Neuronal stem cell (in vitro differentiated cells): ENCODE data around the gene NPAS2.

Experiments used
- DNase-seq: peaks from one replicate; pipeline ENCODE4 v3.0.0-alpha.2; 2013; ENCODE audit warnings: low spot score
- H2AFZ ChIP-seq: one replicate; pipeline ENCODE4 v1.6.1; 2013; ENCODE audit warnings: mild to moderate bottlenecking, low read length, inconsistent platforms
- H2AK5ac ChIP-seq: 2 replicates; pipeline ENCODE4 v1.6.1; 2013; ENCODE audit warnings: low read depth, mild to moderate bottlenecking, inconsistent platforms, low read length, moderate library complexity, mixed read lengths
- H2BK120ac ChIP-seq: 2 replicates; pipeline ENCODE4 v1.6.1; 2013; ENCODE audit warnings: low read depth, mild to moderate bottlenecking, inconsistent platforms, low read length, moderate library complexity, mixed read lengths
- H2BK12ac ChIP-seq: one replicate; pipeline ENCODE4 v1.6.1; 2013; ENCODE audit warnings: low read length, inconsistent platforms
- H2BK15ac ChIP-seq: 2 replicates; pipeline ENCODE4 v1.6.1; 2013; ENCODE audit warnings: mild to moderate bottlenecking, low read length, inconsistent platforms, mixed read lengths
- H2BK5ac ChIP-seq: one replicate; pipeline ENCODE4 v1.6.1; 2013; ENCODE audit warnings: inconsistent platforms, mild to moderate bottlenecking, low read length, moderate library complexity
- H3K14ac ChIP-seq: one replicate; pipeline ENCODE4 v1.6.1; 2013; ENCODE audit warnings: low read length, inconsistent platforms
- H3K18ac ChIP-seq: 2 replicates; pipeline ENCODE4 v1.6.1; 2013; ENCODE audit warnings: low read length, inconsistent platforms
- H3K23ac ChIP-seq: 2 replicates; pipeline ENCODE4 v1.6.1; 2013; ENCODE audit warnings: low read depth, mild to moderate bottlenecking, mixed read lengths, low read length, inconsistent platforms; ENCODE audit not compliant: poor library complexity
- H3K27ac ChIP-seq: replicated peaks from 3 replicates; pipeline ENCODE4 v1.5.1; 2013; ENCODE audit warnings: low read length, inconsistent platforms
- H3K27me3 ChIP-seq, 3 experiments: 2 replicates each; pipeline ENCODE4 v1.6.1; 2013; ENCODE audit warnings: low read length in 3 of 3, mild to moderate bottlenecking in 2 of 3, inconsistent platforms in 1 of 3, low read depth in 1 of 3, mixed read lengths in 1 of 3, moderate library complexity in 1 of 3; ENCODE audit not compliant: control insufficient read depth in 3 of 3, insufficient read depth in 3 of 3
- H3K36me3 ChIP-seq, 2 donors: replicated peaks in 1 of 2; 2 replicates each; pipeline ENCODE4 v1.6.1; 2013; ENCODE audit warnings: low read length in 2 of 2; ENCODE audit not compliant: control insufficient read depth in 2 of 2, insufficient read depth in 2 of 2
- H3K4ac ChIP-seq: 2 replicates; pipeline ENCODE4 v1.6.1; 2013; ENCODE audit warnings: inconsistent platforms, mild to moderate bottlenecking, low read length, moderate library complexity
- H3K4me1 ChIP-seq, 2 donors: 1 replicate in 1 of 2; 2 replicates in 1 of 2; pipeline ENCODE4 v1.6.1; 2013; ENCODE audit warnings: low read length in 2 of 2, low read depth in 1 of 2; ENCODE audit not compliant: control insufficient read depth in 2 of 2, insufficient read depth in 1 of 2
- H3K4me2 ChIP-seq: one replicate; pipeline ENCODE4 v1.6.1; 2013; ENCODE audit warnings: mild to moderate bottlenecking, low read length, inconsistent platforms; ENCODE audit not compliant: insufficient read depth, poor library complexity, severe bottlenecking
- H3K4me3 ChIP-seq, 2 donors: 2 replicates each; pipeline ENCODE4 v1.5.1; 2013; ENCODE audit warnings: low read length in 2 of 2, mild to moderate bottlenecking in 2 of 2, inconsistent platforms in 1 of 2, moderate library complexity in 1 of 2
- H3K79me1 ChIP-seq: one replicate; pipeline ENCODE4 v1.6.1; 2013; ENCODE audit warnings: low read depth, mild to moderate bottlenecking, inconsistent platforms, low read length, moderate library complexity
- H3K9ac ChIP-seq: one replicate; pipeline ENCODE4 v1.6.1; 2013; ENCODE audit warnings: mild to moderate bottlenecking, low read depth, low read length, inconsistent platforms; ENCODE audit not compliant: poor library complexity
- H3K9me3 ChIP-seq, 2 donors: replicated peaks in 1 of 2; 2 replicates each; pipeline versions ENCODE3 to v1.6.1; 2013; ENCODE audit warnings: low read length in 2 of 2, mild to moderate bottlenecking in 2 of 2, inconsistent platforms in 1 of 2, low read depth in 1 of 2, mixed read lengths in 1 of 2, moderate library complexity in 1 of 2; ENCODE audit not compliant: control insufficient read depth in 2 of 2, insufficient read depth in 1 of 2
- H4K8ac ChIP-seq: one replicate; pipeline ENCODE4 v1.6.1; 2013; ENCODE audit warnings: low read depth, mild to moderate bottlenecking, inconsistent platforms, low read length, moderate library complexity
- H4K91ac ChIP-seq: one replicate; pipeline ENCODE4 v1.6.1; 2013; ENCODE audit warnings: low read length, low read depth, mild to moderate bottlenecking, inconsistent platforms; ENCODE audit not compliant: poor library complexity
- WGBS, 2 donors: extraction: QIAGEN DNeasy Blood & Tissue Kit; methylation state at CpG; one replicate each; pipeline ENCODE4 v1.1.7; 2013; ENCODE audit warnings: missing lambda C conversion rate in 2 of 2, mixed read lengths in 1 of 2; ENCODE audit not compliant: insufficient read length in 2 of 2, insufficient replicate concordance in 1 of 2; ENCODE audit errors: extremely low coverage in 2 of 2; 5-methylcytosine and 5-hydroxymethylcytosine counted together

NPAS2 gene

DNA sequence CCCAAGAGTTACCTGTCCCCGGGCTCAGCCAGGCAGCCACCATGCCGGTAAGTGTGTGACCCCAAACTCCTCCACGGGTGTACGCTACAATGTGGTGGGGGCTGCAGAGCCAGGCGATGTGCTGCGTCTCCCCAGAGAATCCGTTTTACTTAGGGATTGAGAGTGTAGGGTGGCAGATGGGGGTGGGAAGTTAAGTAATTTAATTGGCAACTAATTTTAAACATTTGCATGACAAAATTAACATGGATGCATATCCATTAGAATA is 155.5 kb downstream of the NPAS2 start:
- no peaks in the 10 kb centered on the region for H3K36me3 ChIP-seq
- no peaks in the 10 kb centered on the region for H3K27me3 ChIP-seq
- no CpG with 5 or more reads among the region's 7 CpGs for WGBS, 2 donors
- no peak overlapping the region for H3K4me2 ChIP-seq
- no peak overlapping the region for H2BK12ac ChIP-seq
- H2BK5ac ChIP-seq: no peak overlapping the region
- no peaks in the 10 kb centered on the region for H3K9me3 ChIP-seq
- no peak overlapping the region for H2AFZ ChIP-seq
- H2BK15ac ChIP-seq: no peak overlapping the region
- H3K4me3 ChIP-seq: no peak overlapping the region
- no peak overlapping the region for H4K91ac ChIP-seq
- H2BK120ac ChIP-seq: no peak overlapping the region
- H3K9ac ChIP-seq: no peak overlapping the region
- no peak overlapping the region for H3K4ac ChIP-seq
- H3K18ac ChIP-seq: no peak overlapping the region
- no peak overlapping the region for H4K8ac ChIP-seq
- H3K27ac ChIP-seq: no peak overlapping the region
- H3K4me1 ChIP-seq: peaks cover 9% of the 10 kb centered on the region in 2 donors
- DNase-seq: no peak
- H3K23ac ChIP-seq: no peak overlapping the region
- no peaks in the 10 kb centered on the region for H3K79me1 ChIP-seq
- H3K14ac ChIP-seq: no peak overlapping the region
- no peak overlapping the region for H2AK5ac ChIP-seq

DNA sequence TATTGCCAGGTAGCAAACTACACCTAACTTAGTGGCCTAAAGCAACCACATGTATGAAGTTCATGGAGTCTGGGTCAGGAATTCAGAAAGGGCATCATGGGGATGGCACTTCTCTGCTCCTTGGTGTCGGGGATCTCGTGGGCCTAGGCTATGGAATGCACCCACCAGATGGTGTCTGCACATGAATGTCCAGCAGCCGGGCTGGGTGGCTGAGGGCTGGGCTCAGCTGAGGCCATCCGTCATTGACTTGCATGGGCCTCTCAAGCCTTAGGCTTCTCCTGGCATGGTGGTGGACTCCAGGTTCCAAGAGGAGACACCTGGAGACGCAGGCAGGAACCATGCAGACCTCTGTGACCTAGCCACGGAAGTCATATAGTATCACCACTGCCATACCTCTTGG is 156.1 kb downstream of the NPAS2 start:
- no peak overlapping the region for H2BK15ac ChIP-seq
- H3K9me3 ChIP-seq: no peaks in the 10 kb centered on the region
- H3K79me1 ChIP-seq: no peaks in the 10 kb centered on the region
- H3K27me3 ChIP-seq: no peaks in the 10 kb centered on the region
- no peak overlapping the region for H3K27ac ChIP-seq
- H2AK5ac ChIP-seq: no peak overlapping the region
- H3K18ac ChIP-seq: no peak overlapping the region
- H2BK120ac ChIP-seq: no peak overlapping the region
- H3K36me3 ChIP-seq: no peaks in the 10 kb centered on the region
- H3K23ac ChIP-seq: no peak overlapping the region
- H3K4me1 ChIP-seq: peaks cover 10 to 13% of the 10 kb centered on the region in 2 donors
- no peak for DNase-seq
- H3K14ac ChIP-seq: no peak overlapping the region
- no peak overlapping the region for H3K4me2 ChIP-seq
- no peak overlapping the region for H4K8ac ChIP-seq
- no peak overlapping the region for H2AFZ ChIP-seq
- H3K9ac ChIP-seq: peak overlapping the region; percentile 10
- no peak overlapping the region for H3K4me3 ChIP-seq
- H4K91ac ChIP-seq: no peak overlapping the region
- H2BK12ac ChIP-seq: no peak overlapping the region
- no CpG with 5 or more reads among the region's 6 CpGs for WGBS, 2 donors
- H3K4ac ChIP-seq: no peak overlapping the region
- no peak overlapping the region for H2BK5ac ChIP-seq

GRCh38 chr2:100976645-100977391 is 156.9 kb downstream of the NPAS2 start:
- no peak overlapping the region for H3K4me2 ChIP-seq
- H2BK120ac ChIP-seq: no peak overlapping the region
- H3K9ac ChIP-seq: no peak overlapping the region
- WGBS, 2 donors: no CpG with 5 or more reads among the region's 19 CpGs
- peak overlapping the region; percentile 75 for H3K18ac ChIP-seq
- H3K36me3 ChIP-seq: no peaks in the 10 kb centered on the region
- H3K4me1 ChIP-seq: peaks cover 18 to 20% of the 10 kb centered on the region in 2 donors
- H2BK15ac ChIP-seq: no peak overlapping the region
- no peak overlapping the region for H3K27ac ChIP-seq
- no peak overlapping the region for H4K8ac ChIP-seq
- H3K14ac ChIP-seq: no peak overlapping the region
- H2AFZ ChIP-seq: peak overlapping the region; percentile 88
- no peak overlapping the region for H4K91ac ChIP-seq
- peak overlapping the region; percentile 7 for H2BK12ac ChIP-seq
- no peak overlapping the region for H2BK5ac ChIP-seq
- H3K4me3 ChIP-seq: no peak overlapping the region
- H3K79me1 ChIP-seq: no peaks in the 10 kb centered on the region
- no peak for DNase-seq
- H2AK5ac ChIP-seq: peak overlapping the region; percentile 7
- no peak overlapping the region for H3K4ac ChIP-seq
- no peaks in the 10 kb centered on the region for H3K9me3 ChIP-seq
- H3K27me3 ChIP-seq: no peaks in the 10 kb centered on the region
- no peak overlapping the region for H3K23ac ChIP-seq

DNA sequence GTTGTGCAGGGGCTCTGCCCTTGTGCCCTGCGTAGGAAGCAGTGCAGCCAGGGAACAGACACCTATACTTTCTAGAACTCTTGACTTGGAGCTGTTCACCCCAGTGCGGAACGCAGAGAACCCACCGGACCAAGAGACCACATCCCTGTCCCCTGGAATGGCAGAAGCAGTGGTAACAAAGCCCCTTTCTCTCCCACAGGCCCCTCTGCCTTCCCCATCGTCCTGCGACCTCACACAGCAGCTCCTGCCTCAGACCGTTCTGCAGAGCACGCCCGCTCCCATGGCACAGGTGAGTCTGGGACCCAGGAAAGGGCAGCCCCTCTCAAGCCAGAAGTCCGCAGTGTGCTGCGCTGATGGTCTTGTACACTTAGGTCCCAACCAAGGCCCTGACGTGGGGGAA is 157.6 kb downstream of the NPAS2 start:
- Histone ChIP-seq H4K91ac (peak overlapping the region; percentile 67), H3K27ac (no peak overlapping the region), H3K23ac (no peak overlapping the region), H4K8ac (no peak overlapping the region), H3K79me1 (no peaks in the 10 kb centered on the region), H3K4me2 (no peak overlapping the region), H3K4ac (peak overlapping the region; percentile 3), H3K36me3 (no peaks in the 10 kb centered on the region), H3K14ac (no peak overlapping the region), H2BK15ac (peak overlapping the region; percentile 28), H3K18ac (peak overlapping the region; percentile 75), H3K4me3 (no peak overlapping the region), H2BK5ac (no peak overlapping the region), H3K27me3 (no peaks in the 10 kb centered on the region), H3K4me1 (peaks cover 21 to 26% of the 10 kb centered on the region in 2 donors), H2BK120ac (no peak overlapping the region), H2BK12ac (peak overlapping the region; percentile 89), H2AFZ (peak overlapping the region; percentile 88), H2AK5ac (peak overlapping the region; percentile 74), H3K9me3 (no peaks in the 10 kb centered on the region), H3K9ac (no peak overlapping the region)
- WGBS, 2 donors: no CpG with 5 or more reads among the region's 12 CpGs
- no peak for DNase-seq
